PC-3 (cell line): ENCODE data around the gene ARHGAP26. TPM values are rescaled to one million over a fixed set of nuclear protein-coding genes. Genes with fewer than 3 reads are reported as not detected.
A peak's percentile ranks its signal among the peaks of the same experiment; 100 is the strongest.

Experiments
- ATAC-seq: fragments of 200-7000 bp; cut with Tn5 transposase; 2 replicates; pipeline ENCODE4 v1.9.1; 2020; ENCODE audit warnings: mild to moderate bottlenecking, moderate library complexity
- BruUV-seq: library from RNA; stranded (reverse); fragments of 400-500 nt; replicated peaks from 2 replicates; lab custom pipeline; 2021; lab: Mats Ljungman, UMichigan
- CTCF ChIA-PET: fragments of 300-600 bp; sonication (Branson Sonifier 250); formaldehyde crosslinking; loops from one replicate; lab custom pipeline; 2022; ENCODE audit warnings: antibody characterized with exemption; lab: Charles Lee
- POLR2A ChIA-PET: fragments of 300-600 bp; sonication (Branson Sonifier 250); formaldehyde crosslinking; loops from one replicate; lab custom pipeline; 2022; ENCODE audit warnings: antibody characterized with exemption; ENCODE audit not compliant: unreplicated experiment; lab: Charles Lee
- DNase-seq: peaks from one replicate; pipeline ENCODE4 v3.0.0-alpha.2; 2015
- H2AFZ ChIP-seq: fragments of 300-600 bp; sonication (generic); 2 replicates; pipeline ENCODE4 v1.6.0; 2016; ENCODE audit warnings: antibody characterized with exemption, low read length
- H3F3A ChIP-seq: fragments of 300-600 bp; sonication (generic); one replicate; pipeline ENCODE4 v1.6.0; 2017; ENCODE audit warnings: antibody characterized with exemption, low read length, control low read depth, mild to moderate bottlenecking; ENCODE audit not compliant: unreplicated experiment
- H3K27ac ChIP-seq: fragments of 300-600 bp; sonication (generic); 2 replicates; pipeline ENCODE4 v1.5.1; 2016; ENCODE audit warnings: mild to moderate bottlenecking, low read length
- H3K27me3 ChIP-seq: fragments of 300-600 bp; sonication (generic); 2 replicates; pipeline ENCODE4 v1.6.1; 2016; ENCODE audit warnings: low read length, mixed read lengths
- H3K36me3 ChIP-seq: fragments of 300-600 bp; sonication (generic); 2 replicates; pipeline ENCODE4 v1.6.1; 2016; ENCODE audit warnings: low read depth, mixed run types, low read length, mixed read lengths
- H3K4me1 ChIP-seq: fragments of 300-600 bp; sonication (generic); 2 replicates; pipeline ENCODE4 v1.5.1; 2016; ENCODE audit warnings: low read length; ENCODE audit not compliant: insufficient read depth
- H3K4me2 ChIP-seq: fragments of 300-600 bp; sonication (generic); 2 replicates; pipeline ENCODE4 v1.6.0; 2016; ENCODE audit warnings: low read length
- H3K4me3 ChIP-seq: fragments of 300-600 bp; sonication (generic); 2 replicates; pipeline ENCODE4 v1.5.1; 2016; ENCODE audit warnings: mild to moderate bottlenecking, low read length, mixed read lengths
- H3K79me2 ChIP-seq: fragments of 300-600 bp; sonication (generic); 2 replicates; pipeline ENCODE4 v1.6.1; 2017; ENCODE audit warnings: low read length, mixed read lengths
- H3K9ac ChIP-seq: fragments of 300-600 bp; sonication (generic); 2 replicates; pipeline ENCODE4 v1.6.0; 2016; ENCODE audit warnings: mild to moderate bottlenecking, low read length
- H3K9me2 ChIP-seq: fragments of 300-600 bp; sonication (generic); replicated peaks from 2 replicates; pipeline ENCODE4 v1.6.1; 2016; ENCODE audit warnings: mixed run types, low read length, mixed read lengths
- H3K9me3 ChIP-seq: fragments of 300-600 bp; sonication (generic); 2 replicates; pipeline ENCODE4 v1.6.1; 2016; ENCODE audit warnings: low read length, mixed read lengths
- H4K20me1 ChIP-seq: fragments of 300-600 bp; sonication (generic); 2 replicates; pipeline ENCODE4 v1.6.1; 2016; ENCODE audit warnings: low read length, mixed read lengths
- CTCF ChIP-seq: fragments of 300-600 bp; sonication (generic); conservative IDR thresholded peaks from 2 replicates; pipeline ENCODE4 v1.5.1; 2017; ENCODE audit warnings: antibody characterized with exemption, low read depth, mild to moderate bottlenecking, low read length
- EZH2 ChIP-seq: fragments of 300-600 bp; sonication (generic); IDR thresholded peaks from one replicate; pipeline ENCODE4 v1.6.1; 2017; ENCODE audit warnings: antibody characterized with exemption, mild to moderate bottlenecking, low read length; ENCODE audit not compliant: unreplicated experiment
- EZH2phosphoT487 ChIP-seq: fragments of 300-600 bp; sonication (generic); IDR thresholded peaks from 2 replicates; pipeline ENCODE4 v1.6.1; 2018; ENCODE audit warnings: mild to moderate bottlenecking, antibody characterized with exemption, low read length, borderline replicate concordance
- intact Hi-C: fragments of 100-400 bp; cut with micrococcal nuclease; formaldehyde crosslinking; loops from 2 replicates; pipeline ENCODE4 v1.9.0; 2023
- total RNA-seq: library from RNA; depleted of rRNA; stranded (reverse); fragments of >200 nt; gene quantifications from 2 replicates; pipeline ENCODE4 v1.2.3, GENCODE V29; 2014

ARHGAP26 gene
- total RNA-seq, 1 experiment from 2014 or later, result 11.7 TPM

GRCh38 chr5:143114481-143114880 is 344.3 kb downstream of the ARHGAP26 start:
- ATAC-seq (no peak), DNase-seq (peak; percentile 39)
- intact Hi-C loops, result no loop called here
- no peaks in the 10 kb centered on the region for H3K27me3 ChIP-seq
- H4K20me1 ChIP-seq, result no peaks in the 10 kb centered on the region
- H3K79me2 ChIP-seq, result no peaks in the 10 kb centered on the region
- no peaks in the 10 kb centered on the region for H3K4me1 ChIP-seq
- no peaks in the 10 kb centered on the region for H3K9me2 ChIP-seq
- H3K4me2 ChIP-seq, result no peak overlapping the region
- no peak overlapping the region for H3K9ac ChIP-seq
- POLR2A ChIA-PET, result no interaction called here
- H3K9me3 ChIP-seq, result no peaks in the 10 kb centered on the region
- no peak overlapping the region for H3K4me3 ChIP-seq
- no peaks in the 10 kb centered on the region for H3K36me3 ChIP-seq
- no peak overlapping the region for H2AFZ ChIP-seq
- no peak overlapping the region for H3K27ac ChIP-seq
- no peaks in the 10 kb centered on the region for H3F3A ChIP-seq
- CTCF ChIA-PET, result no interaction called here
- no TSS peak for BruUV-seq
- TF ChIP-seq EZH2 (no peak), EZH2phosphoT487 (no peak), CTCF (no peak)

GRCh38 chr5:143115381-143115780 is 345.2 kb downstream of the ARHGAP26 start:
- Histone ChIP-seq H3K4me1 (no peaks in the 10 kb centered on the region), H3F3A (no peaks in the 10 kb centered on the region), H3K36me3 (no peaks in the 10 kb centered on the region), H3K4me2 (no peak overlapping the region), H3K79me2 (no peaks in the 10 kb centered on the region), H3K27me3 (no peaks in the 10 kb centered on the region), H3K9me3 (no peaks in the 10 kb centered on the region), H3K9me2 (no peaks in the 10 kb centered on the region), H3K4me3 (no peak overlapping the region), H3K9ac (no peak overlapping the region), H2AFZ (no peak overlapping the region), H4K20me1 (no peaks in the 10 kb centered on the region), H3K27ac (no peak overlapping the region)
- ATAC-seq, result no peak
- BruUV-seq, result no TSS peak
- POLR2A ChIA-PET, result no interaction called here
- CTCF ChIA-PET, result no interaction called here
- no peak for DNase-seq
- intact Hi-C loops, result no loop called here
- no peak for TF ChIP-seq EZH2
- no peak for TF ChIP-seq CTCF
- no peak for TF ChIP-seq EZH2phosphoT487

GRCh38 chr5:143116814-143117213 is 346.6 kb downstream of the ARHGAP26 start:
- no peak overlapping the region for H3K27ac ChIP-seq
- H3K4me3 ChIP-seq, result no peak overlapping the region
- DNase-seq, result no peak
- no peak overlapping the region for H3K9ac ChIP-seq
- no peaks in the 10 kb centered on the region for H3K9me3 ChIP-seq
- no peak overlapping the region for H3K4me2 ChIP-seq
- H3K4me1 ChIP-seq, result no peaks in the 10 kb centered on the region
- H3K27me3 ChIP-seq, result no peaks in the 10 kb centered on the region
- no peaks in the 10 kb centered on the region for H4K20me1 ChIP-seq
- no peak overlapping the region for H2AFZ ChIP-seq
- ChIA-PET POLR2A (no interaction called here), CTCF (no interaction called here)
- TF ChIP-seq EZH2, result no peak
- no peak for TF ChIP-seq CTCF
- no peak for TF ChIP-seq EZH2phosphoT487
- no peaks in the 10 kb centered on the region for H3K36me3 ChIP-seq
- H3K79me2 ChIP-seq, result no peaks in the 10 kb centered on the region
- intact Hi-C loops, result no loop called here
- H3K9me2 ChIP-seq, result no peaks in the 10 kb centered on the region
- no peak for ATAC-seq
- H3F3A ChIP-seq, result no peaks in the 10 kb centered on the region
- BruUV-seq, result no TSS peak
